CD4-positive, alpha-beta memory T cell (primary cell): Measurements from ENCODE around the gene WNK1. TPM values are rescaled to one million over a fixed set of nuclear protein-coding genes. Genes with fewer than 3 reads are reported as not detected.
A peak's percentile ranks its signal among the peaks of the same experiment; 100 is the strongest.

Experiments
- CTCF ChIA-PET: fragments of 350-600 bp; sonication (Branson Sonifier 250); formaldehyde crosslinking; loops from one replicate; lab custom pipeline; 2021; ENCODE audit warnings: inconsistent platforms; ENCODE audit not compliant: partially characterized antibody; lab: Charles Lee
- POLR2A ChIA-PET: fragments of 350-600 bp; sonication (Branson Sonifier 250); formaldehyde crosslinking; loops from one replicate; lab custom pipeline; 2021; ENCODE audit not compliant: partially characterized antibody; lab: Charles Lee
- DNase-seq, 5 donors: peaks; one replicate each; pipeline versions ENCODE4 v3.0.0 to v3.0.0-alpha.2; 2020 to 2022; ENCODE audit warnings: mixed read lengths in 1 of 5
- H3K27ac ChIP-seq: one replicate; pipeline ENCODE4 v1.7.0; 2013; ENCODE audit warnings: low read depth, low read length
- H3K27me3 ChIP-seq: 2 replicates; pipeline ENCODE4 v1.7.0; 2013; ENCODE audit warnings: mild to moderate bottlenecking, low read length, moderate library complexity; ENCODE audit not compliant: insufficient read depth
- H3K36me3 ChIP-seq: 2 replicates; pipeline ENCODE4 v1.7.0; 2013; ENCODE audit warnings: mild to moderate bottlenecking, low read length, moderate library complexity; ENCODE audit not compliant: insufficient read depth
- H3K4me1 ChIP-seq: 2 replicates; pipeline ENCODE4 v1.7.0; 2013; ENCODE audit warnings: mild to moderate bottlenecking, low read length, moderate library complexity; ENCODE audit not compliant: insufficient read depth
- H3K4me3 ChIP-seq, 2 donors: one replicate each; pipeline ENCODE4 v1.7.0; 2013; ENCODE audit warnings: low read length in 2 of 2, mild to moderate bottlenecking in 1 of 2
- H3K9me3 ChIP-seq, 2 donors: one replicate each; pipeline ENCODE4 v1.7.0; 2013; ENCODE audit warnings: low read length in 2 of 2, control low read depth in 1 of 2; ENCODE audit not compliant: control insufficient read depth in 1 of 2
- H3K27ac Mint-ChIP-seq, 7 donors: one replicate each; pipeline ENCODE4 v1.8.0; 2020 to 2021; ENCODE audit warnings: mixed read lengths in 7 of 7, mild to moderate bottlenecking in 6 of 7, inconsistent platforms in 3 of 7, moderate library complexity in 3 of 7
- H3K27me3 Mint-ChIP-seq, 2 donors: one replicate each; pipeline ENCODE4 v1.8.0; 2020 to 2021; ENCODE audit warnings: mixed read lengths in 2 of 2
- H3K36me3 Mint-ChIP-seq, 2 donors: one replicate each; pipeline ENCODE4 v1.8.0; 2020 to 2021; ENCODE audit warnings: mixed read lengths in 2 of 2, inconsistent platforms in 1 of 2, mild to moderate bottlenecking in 1 of 2
- H3K4me1 Mint-ChIP-seq, 4 donors: one replicate each; pipeline ENCODE4 v1.8.0; 2020 to 2021; ENCODE audit warnings: mixed read lengths in 4 of 4, mild to moderate bottlenecking in 1 of 4
- H3K4me3 Mint-ChIP-seq, 8 donors: one replicate each; pipeline ENCODE4 v1.8.0; 2020 to 2021; ENCODE audit warnings: mixed read lengths in 8 of 8, mild to moderate bottlenecking in 7 of 8, moderate library complexity in 6 of 8, inconsistent platforms in 3 of 8
- H3K9me3 Mint-ChIP-seq, 8 donors: one replicate each; pipeline ENCODE4 v1.8.0; 2020 to 2021; ENCODE audit warnings: mixed read lengths in 8 of 8, mild to moderate bottlenecking in 5 of 8, inconsistent platforms in 3 of 8, moderate library complexity in 1 of 8
- intact Hi-C: fragments of 100-400 bp; cut with micrococcal nuclease; formaldehyde crosslinking; loops from one replicate; pipeline ENCODE4 v1.15.1; 2023
- polyA plus RNA-seq, 2 donors: library from polyadenylated mRNA; unstranded; fragments of 300-500 nt; fragmentation: Illumina TruSeq; gene quantifications; one replicate each; pipeline ENCODE4 v1.2.3, GENCODE V29; 2021
- total RNA-seq, 2 experiments: library from RNA; stranded (reverse); gene quantifications; one replicate each; pipeline ENCODE4 v1.2.3, GENCODE V29; 2021

WNK1 gene
- total and polyA plus RNA-seq, 4 experiments from 2014 or later: 4.5 to 194 (median 121) TPM

DNA sequence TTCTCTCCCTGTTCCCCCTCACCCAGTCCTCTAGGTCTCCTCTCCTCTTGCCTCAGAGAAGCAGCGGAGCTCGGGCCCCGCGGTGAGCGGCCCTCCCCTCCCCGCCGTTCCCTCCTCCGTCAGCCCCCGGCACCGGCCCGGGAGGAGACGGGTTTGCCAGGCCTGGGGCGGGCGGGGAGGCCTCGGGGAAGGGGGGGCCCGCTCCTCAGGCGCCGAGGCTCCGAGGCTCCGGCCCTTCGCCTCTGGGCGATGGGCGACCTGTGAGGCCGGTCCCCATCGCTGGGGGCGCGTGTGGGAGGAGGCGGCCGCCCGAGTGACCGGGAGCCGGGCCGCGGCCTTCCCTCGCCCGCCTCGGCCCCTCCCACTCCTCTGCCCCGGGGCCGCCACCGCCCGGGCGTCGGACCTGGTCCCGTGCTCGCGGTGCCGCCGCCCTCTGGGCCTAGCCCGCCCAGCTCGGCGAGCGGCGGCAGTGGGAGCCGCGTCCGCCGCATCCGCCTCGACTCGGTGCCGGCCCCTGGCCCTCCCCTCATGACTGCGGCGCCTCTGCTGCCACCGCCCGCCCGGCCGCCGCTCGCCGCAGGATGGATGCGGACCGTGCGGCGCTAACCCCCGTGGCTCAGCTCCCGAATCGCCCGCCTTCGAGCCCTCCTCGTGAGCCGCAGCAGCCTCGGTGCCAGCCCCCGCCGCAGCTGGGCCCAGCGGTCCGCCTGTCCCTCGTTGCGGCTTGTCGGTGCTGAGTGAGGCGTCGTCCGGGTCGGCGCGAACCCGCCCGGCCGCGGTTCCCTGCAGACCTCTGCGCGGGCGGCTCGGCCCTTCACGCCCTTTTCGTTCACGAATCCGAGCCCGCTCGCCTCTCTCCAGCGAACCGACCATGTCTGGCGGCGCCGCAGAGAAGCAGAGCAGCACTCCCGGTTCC lies 574 bp downstream of the WNK1 start:
- intact Hi-C loops: loop anchor here (1.0 to 5.0 kb wide), 5 partner anchors 36 to 938 kb away; partner anchors contain the start of genes ADIPOR2, CCDC77, FBXL14 and RAD52
- Histone ChIP-seq H3K27me3 (no peaks in the 10 kb centered on the region), H3K27ac (peak overlapping the region; percentile 89), H3K4me1 (peaks cover 48% of the 10 kb centered on the region), H3K9me3 (no peaks in the 10 kb centered on the region), H3K36me3 (no peaks in the 10 kb centered on the region), H3K4me3 (peak overlapping the region; percentile 90 to 96)
- Mint-ChIP-seq H3K36me3 (peaks cover 0 to 18% of the 10 kb centered on the region in 2 donors), H3K27me3 (no peaks in the 10 kb centered on the region), H3K27ac (peak overlapping the region; percentile 80 to 98 (median 93)), H3K9me3 (no peaks in the 10 kb centered on the region), H3K4me1 (peaks cover 15 to 29% (median 19%) of the 10 kb centered on the region in 4 donors), H3K4me3 (peak overlapping the region; percentile 86 to 98 (median 94))
- CTCF ChIA-PET: interaction anchor here (0.6 to 6.3 kb wide), 17 partner anchors 19 to 199 kb away, joined by 3 to 112 read pairs (median 16); no protein-coding TSS in a partner anchor
- DNase-seq: peak; percentile 44 to 65 (median 55)
- POLR2A ChIA-PET: interaction anchor here (0.6 to 6.4 kb wide), 38 partner anchors 9 to 848 kb away, joined by 3 to 138 read pairs (median 8); partner anchors contain the start of genes NINJ2 and RAD52

DNA sequence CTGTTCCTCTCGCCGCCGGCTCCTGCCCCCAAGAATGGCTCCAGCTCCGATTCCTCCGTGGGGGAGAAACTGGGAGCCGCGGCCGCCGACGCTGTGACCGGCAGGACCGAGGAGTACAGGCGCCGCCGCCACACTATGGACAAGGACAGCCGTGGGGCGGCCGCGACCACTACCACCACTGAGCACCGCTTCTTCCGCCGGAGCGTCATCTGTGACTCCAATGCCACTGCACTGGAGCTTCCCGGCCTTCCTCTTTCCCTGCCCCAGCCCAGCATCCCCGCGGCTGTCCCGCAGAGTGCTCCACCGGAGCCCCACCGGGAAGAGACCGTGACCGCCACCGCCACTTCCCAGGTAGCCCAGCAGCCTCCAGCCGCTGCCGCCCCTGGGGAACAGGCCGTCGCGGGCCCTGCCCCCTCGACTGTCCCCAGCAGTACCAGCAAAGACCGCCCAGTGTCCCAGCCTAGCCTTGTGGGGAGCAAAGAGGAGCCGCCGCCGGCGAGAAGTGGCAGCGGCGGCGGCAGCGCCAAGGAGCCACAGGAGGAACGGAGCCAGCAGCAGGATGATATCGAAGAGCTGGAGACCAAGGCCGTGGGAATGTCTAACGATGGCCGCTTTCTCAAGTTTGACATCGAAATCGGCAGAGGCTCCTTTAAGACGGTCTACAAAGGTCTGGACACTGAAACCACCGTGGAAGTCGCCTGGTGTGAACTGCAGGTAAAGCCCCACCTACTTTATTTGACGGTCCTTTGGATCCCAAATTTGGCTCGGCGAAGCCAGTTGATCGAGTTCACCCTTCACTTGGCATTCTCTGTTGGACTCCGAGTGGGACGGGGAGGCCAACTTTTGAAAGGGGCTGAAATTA lies 1.5 kb downstream of the WNK1 start:
- Mint-ChIP-seq H3K27ac (peak overlapping the region; percentile 80 to 98 (median 93)), H3K36me3 (peaks cover 0 to 23% of the 10 kb centered on the region in 2 donors), H3K4me3 (peak overlapping the region; percentile 86 to 98 (median 94)), H3K27me3 (no peaks in the 10 kb centered on the region), H3K9me3 (no peaks in the 10 kb centered on the region), H3K4me1 (peaks cover 21 to 38% (median 24%) of the 10 kb centered on the region in 4 donors)
- H3K4me1 ChIP-seq: peaks cover 56% of the 10 kb centered on the region
- ChIA-PET POLR2A (interaction anchor here (0.7 to 6.4 kb wide), 29 partner anchors 8 to 847 kb away, joined by 3 to 138 read pairs (median 13); partner anchors contain the start of gene NINJ2), CTCF (interaction anchor here (1.0 to 6.3 kb wide), 14 partner anchors 19 to 177 kb away, joined by 3 to 112 read pairs (median 8); no protein-coding TSS in a partner anchor)
- DNase-seq: peak; percentile 45 to 72 (median 48)
- H3K4me3 ChIP-seq: peak overlapping the region; percentile 90 to 96
- no peaks in the 10 kb centered on the region for H3K36me3 ChIP-seq
- no peaks in the 10 kb centered on the region for H3K27me3 ChIP-seq
- H3K9me3 ChIP-seq: no peaks in the 10 kb centered on the region
- H3K27ac ChIP-seq: peak overlapping the region; percentile 89
- intact Hi-C loops: loop anchor here (2.0 to 5.0 kb wide), 4 partner anchors 21 to 937 kb away; partner anchors contain the start of genes ADIPOR2 and CCDC77

DNA sequence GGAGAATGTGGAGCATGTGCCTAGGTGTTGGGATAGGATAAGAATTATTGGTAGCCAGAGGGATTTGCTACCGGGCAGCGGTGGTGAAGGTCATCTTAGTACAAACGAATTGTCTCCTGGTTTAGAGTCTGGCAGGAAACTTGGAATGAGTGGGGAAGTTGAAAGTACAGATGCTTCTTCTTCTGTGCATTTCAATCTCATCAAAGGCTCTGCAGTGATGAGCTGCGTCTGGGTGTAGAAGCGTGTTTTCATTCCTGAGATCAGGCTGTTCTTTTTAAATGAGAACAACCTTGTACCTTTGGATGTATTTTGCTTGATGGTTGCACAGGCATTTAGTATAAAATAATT lies 2.1 kb downstream of the WNK1 start:
- no peaks in the 10 kb centered on the region for H3K9me3 Mint-ChIP-seq

DNA sequence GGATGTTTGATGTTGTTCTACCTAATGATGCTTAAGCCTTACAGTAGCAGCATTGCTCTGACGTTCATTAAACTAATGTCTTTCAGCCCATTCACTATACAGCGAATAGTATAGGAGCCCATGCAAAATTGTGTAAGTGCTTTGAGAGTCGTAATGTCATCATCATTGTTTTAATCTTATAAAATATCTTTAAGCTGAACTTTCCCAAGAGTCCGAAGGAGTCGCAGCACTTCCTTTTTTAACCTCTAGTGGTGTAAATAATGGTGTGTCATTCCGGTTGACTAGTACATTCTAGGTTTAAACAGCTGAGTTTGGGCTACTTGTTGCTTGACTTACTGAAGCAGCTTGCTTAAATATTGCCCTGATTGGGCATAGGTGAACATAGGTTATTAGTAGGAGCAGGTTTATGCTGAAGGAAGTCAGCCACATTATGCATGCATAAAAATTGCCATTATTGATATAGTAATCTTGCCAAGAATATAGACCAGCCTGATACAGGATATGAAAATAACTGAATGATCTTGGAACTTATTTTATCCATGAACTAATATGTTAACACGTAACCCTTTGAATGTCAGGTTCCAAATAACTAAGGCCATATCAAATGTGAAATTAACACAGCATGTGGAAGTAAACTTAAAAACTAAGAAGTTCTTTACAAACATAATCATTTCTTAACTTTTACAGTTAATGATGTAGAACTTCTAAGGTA lies 2.6 kb downstream of the WNK1 start:
- Histone ChIP-seq H3K4me1 (peaks cover 59% of the 10 kb centered on the region), H3K4me3 (peak overlapping the region; percentile 90 to 96), H3K27ac (peak overlapping the region; percentile 89), H3K27me3 (no peaks in the 10 kb centered on the region), H3K36me3 (no peaks in the 10 kb centered on the region), H3K9me3 (no peaks in the 10 kb centered on the region)
- ChIA-PET POLR2A (interaction anchor here (0.7 to 6.4 kb wide), 21 partner anchors 9 to 195 kb away, joined by 3 to 138 read pairs (median 6); partner anchors contain the start of gene RAD52), CTCF (interaction anchor here (0.9 to 6.3 kb wide), 15 partner anchors 15 to 178 kb away, joined by 3 to 112 read pairs (median 6); no protein-coding TSS in a partner anchor)
- peak overlapping the region; percentile 86 to 98 (median 94) for H3K4me3 Mint-ChIP-seq
- peaks cover 0 to 28% of the 10 kb centered on the region in 2 donors for H3K36me3 Mint-ChIP-seq
- peak overlapping the region; percentile 80 to 98 (median 93) for H3K27ac Mint-ChIP-seq
- H3K9me3 Mint-ChIP-seq: no peaks in the 10 kb centered on the region
- H3K27me3 Mint-ChIP-seq: no peaks in the 10 kb centered on the region
- peaks cover 20 to 46% (median 29%) of the 10 kb centered on the region in 4 donors for H3K4me1 Mint-ChIP-seq
- peak; percentile 62 to 75 (median 64) for DNase-seq
- intact Hi-C loops: loop anchor here (2.0 to 5.0 kb wide), 4 partner anchors 20 to 353 kb away; partner anchors contain the start of gene CCDC77

More for the DNA sequence above, 2.1 kb downstream of the WNK1 start:
- Mint-ChIP-seq H3K27me3 (no peaks in the 10 kb centered on the region), H3K36me3 (peaks cover 0 to 24% of the 10 kb centered on the region in 2 donors), H3K27ac (peak overlapping the region; percentile 80 to 98 (median 93)), H3K4me3 (peak overlapping the region; percentile 86 to 98 (median 94)), H3K4me1 (peaks cover 20 to 40% (median 26%) of the 10 kb centered on the region in 4 donors)
- DNase-seq: peak in 2 of 5 donors; percentile 19 to 44
- Histone ChIP-seq H3K27ac (peak overlapping the region; percentile 89), H3K4me1 (peaks cover 59% of the 10 kb centered on the region), H3K27me3 (no peaks in the 10 kb centered on the region), H3K4me3 (peak overlapping the region; percentile 90 to 96), H3K9me3 (no peaks in the 10 kb centered on the region), H3K36me3 (no peaks in the 10 kb centered on the region)
- intact Hi-C loops: loop anchor here (2.0 to 5.0 kb wide), 3 partner anchors 20 to 352 kb away; partner anchors contain the start of gene CCDC77
- CTCF ChIA-PET: interaction anchor here (0.9 to 6.3 kb wide), 16 partner anchors 16 to 177 kb away, joined by 3 to 112 read pairs (median 6); no protein-coding TSS in a partner anchor
- POLR2A ChIA-PET: interaction anchor here (0.7 to 6.4 kb wide), 23 partner anchors 8 to 195 kb away, joined by 3 to 138 read pairs (median 6); partner anchors contain the start of genes NINJ2 and RAD52

DNA sequence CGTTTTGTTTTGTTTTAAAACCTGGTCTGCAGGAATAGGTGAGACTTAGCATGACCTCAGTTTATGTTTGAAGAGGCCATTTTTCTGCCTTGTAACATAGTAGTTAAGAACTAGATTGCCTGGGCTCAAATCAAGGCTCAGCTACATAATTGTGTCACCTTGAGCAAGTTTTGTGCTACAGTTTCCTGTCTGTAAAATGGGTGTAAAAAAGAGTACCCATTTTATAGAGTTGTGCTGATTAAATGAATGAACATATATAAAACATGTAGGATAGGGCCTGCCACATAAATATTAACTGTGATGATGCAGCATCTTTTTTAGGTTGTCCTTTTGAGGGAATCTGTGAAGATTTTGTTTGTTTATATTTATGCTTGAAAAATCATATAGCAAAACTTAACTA lies 7.2 kb downstream of the WNK1 start:
- DNase-seq: no peak
- ChIA-PET CTCF (interaction anchor here (0.8 to 3.9 kb wide), 9 partner anchors 8 to 149 kb away, joined by 3 to 31 read pairs (median 3); no protein-coding TSS in a partner anchor), POLR2A (interaction anchor here (0.9 to 3.6 kb wide), 11 partner anchors 9 to 190 kb away, joined by 3 to 13 read pairs (median 5); partner anchors contain the start of gene RAD52)
- H3K4me1 ChIP-seq: peaks cover 86% of the 10 kb centered on the region
- Mint-ChIP-seq H3K36me3 (peaks cover 7 to 36% of the 10 kb centered on the region in 2 donors), H3K27ac (peak overlapping the region; percentile 18 to 96 (median 80)), H3K4me3 (peak overlapping the region in 7 of 8 donors; percentile 11 to 83 (median 72)), H3K27me3 (no peaks in the 10 kb centered on the region), H3K9me3 (no peaks in the 10 kb centered on the region), H3K4me1 (peaks cover 30 to 84% (median 56%) of the 10 kb centered on the region in 4 donors)
- intact Hi-C loops: loop anchor here (5.0 kb wide), 1 partner anchor 33 kb away; no protein-coding TSS in a partner anchor
- no peaks in the 10 kb centered on the region for H3K27me3 ChIP-seq
- no peaks in the 10 kb centered on the region for H3K36me3 ChIP-seq
- no peak overlapping the region for H3K4me3 ChIP-seq
- no peaks in the 10 kb centered on the region for H3K9me3 ChIP-seq
- H3K27ac ChIP-seq: peak overlapping the region; percentile 33
